Karpas-422 (cell line): ENCODE results near the gene RPAIN. TPM values are rescaled to one million over a fixed set of nuclear protein-coding genes. Genes with fewer than 3 reads are reported as not detected.

Experiments used
- DNase-seq: peaks from one replicate; pipeline ENCODE4 v3.0.0-alpha.2; 2015
- H2AFZ ChIP-seq: fragments of 200-600 bp; sonication (generic); 2 replicates; pipeline ENCODE4 v1.6.1; 2014; ENCODE audit warnings: antibody characterized with exemption, low read length, mixed read lengths
- H3K27ac ChIP-seq: fragments of 200-600 bp; sonication (generic); 2 replicates; pipeline ENCODE4 v1.5.1; 2014; ENCODE audit warnings: mild to moderate bottlenecking, low read length, moderate library complexity
- H3K27me3 ChIP-seq: fragments of 200-600 bp; sonication (generic); 2 replicates; pipeline ENCODE4 v1.6.1; 2014; ENCODE audit warnings: low read length, mixed read lengths
- H3K36me3 ChIP-seq: fragments of 200-600 bp; sonication (generic); 2 replicates; pipeline ENCODE4 v1.6.1; 2014; ENCODE audit warnings: low read length, mixed read lengths; ENCODE audit not compliant: insufficient read depth
- H3K4me1 ChIP-seq: fragments of 200-600 bp; sonication (generic); 2 replicates; pipeline ENCODE4 v1.6.1; 2014; ENCODE audit warnings: mild to moderate bottlenecking, low read length, mixed read lengths
- H3K4me2 ChIP-seq: fragments of 200-600 bp; sonication (generic); 2 replicates; pipeline ENCODE4 v1.6.1; 2014; ENCODE audit warnings: low read length, low read depth, mild to moderate bottlenecking; ENCODE audit not compliant: poor library complexity, severe bottlenecking
- H3K4me3 ChIP-seq: fragments of 200-600 bp; sonication (generic); 2 replicates; pipeline ENCODE4 v1.5.1; 2014; ENCODE audit warnings: mild to moderate bottlenecking, antibody characterized with exemption, low read length, mixed read lengths
- H3K79me2 ChIP-seq: fragments of 200-600 bp; sonication (generic); 2 replicates; pipeline ENCODE4 v1.6.1; 2014; ENCODE audit warnings: mild to moderate bottlenecking, low read length, mixed read lengths
- H3K9ac ChIP-seq: fragments of 200-600 bp; sonication (generic); 2 replicates; pipeline ENCODE4 v1.6.0; 2014; ENCODE audit warnings: low read length
- H3K9me2 ChIP-seq: fragments of 200-600 bp; sonication (generic), shearing (Covaris generic); replicated peaks from 2 replicates; pipeline ENCODE4 v1.6.0; 2014; ENCODE audit warnings: mild to moderate bottlenecking, low read length, moderate library complexity; ENCODE audit not compliant: insufficient read depth
- H3K9me3 ChIP-seq: fragments of 300-700, 200-600 bp; sonication (generic); 2 replicates; pipeline ENCODE4 v1.6.1; 2014; ENCODE audit warnings: low read length, mixed read lengths
- H4K20me1 ChIP-seq: fragments of 200-600 bp; sonication (generic); 2 replicates; pipeline ENCODE4 v1.6.1; 2014; ENCODE audit warnings: mild to moderate bottlenecking, antibody characterized with exemption, low read length, low read depth; ENCODE audit not compliant: insufficient read depth
- total RNA-seq: library from RNA; depleted of rRNA; stranded (reverse); fragments of >200 nt; shearing (Covaris generic); gene quantifications from 2 replicates; pipeline ENCODE4 v1.2.3, GENCODE V29; 2014; ENCODE audit warnings: low replicate concordance

Gene RPAIN
- total RNA-seq, 1 experiment from 2014 or later: 67.5 TPM

DNA sequence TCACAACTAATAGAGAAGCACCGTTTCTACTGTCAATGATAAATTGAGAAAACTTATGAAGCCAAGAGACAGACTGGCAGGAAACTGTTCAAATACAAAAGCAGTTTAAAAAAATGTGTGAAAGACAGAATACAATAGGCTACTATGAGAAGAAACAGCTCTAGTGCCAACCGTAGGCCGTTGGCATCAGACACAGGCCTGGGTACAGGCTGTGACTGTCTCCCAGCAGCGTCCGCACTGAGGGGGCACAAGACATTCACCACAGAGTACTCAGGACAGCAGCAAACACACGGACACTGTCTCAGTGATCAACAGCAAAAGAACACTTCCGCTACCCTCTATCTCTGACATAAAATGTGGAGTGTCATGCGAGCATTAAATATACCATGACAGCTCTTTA lies 26.8 kb downstream of the RPAIN start:
- peaks cover 50% of the 10 kb centered on the region; the same call in 1 of the 2 replicates for H3K36me3 ChIP-seq
- H3K9me3 ChIP-seq: no peaks in the 10 kb centered on the region
- DNase-seq: no peak
- H3K9me2 ChIP-seq: no peaks in the 10 kb centered on the region
- H3K4me2 ChIP-seq: no peak overlapping the region
- no peaks in the 10 kb centered on the region for H3K4me1 ChIP-seq
- H3K4me3 ChIP-seq: no peak overlapping the region
- H4K20me1 ChIP-seq: 0 out of 2 replicates have a peak, but pooled peaks cover 2% of the 10 kb centered on the region
- H3K9ac ChIP-seq: no peak overlapping the region
- H3K27ac ChIP-seq: no peak overlapping the region
- peaks cover 44% of the 10 kb centered on the region for H3K79me2 ChIP-seq
- H3K27me3 ChIP-seq: no peaks in the 10 kb centered on the region
- no peak overlapping the region for H2AFZ ChIP-seq

- Histone ChIP-seq H4K20me1 (peaks cover 13% of the 10 kb centered on the region; the same call in 1 of the 2 replicates), H3K9me2 (no peaks in the 10 kb centered on the region), H3K4me3 (no peak overlapping the region), H3K27me3 (no peaks in the 10 kb centered on the region), H3K9ac (no peak overlapping the region), H3K36me3 (peaks cover 27% of the 10 kb centered on the region), H3K9me3 (no peaks in the 10 kb centered on the region), H3K27ac (no peak overlapping the region), H3K79me2 (peaks cover 73% of the 10 kb centered on the region), H3K4me2 (peak overlapping the region; percentile 80), H3K4me1 (peaks cover 23% of the 10 kb centered on the region), H2AFZ (no peak overlapping the region)
- DNase-seq: no peak
Measured at GRCh38 chr17:5464717-5465507, 44.9 kb downstream of the RPAIN start.

DNA sequence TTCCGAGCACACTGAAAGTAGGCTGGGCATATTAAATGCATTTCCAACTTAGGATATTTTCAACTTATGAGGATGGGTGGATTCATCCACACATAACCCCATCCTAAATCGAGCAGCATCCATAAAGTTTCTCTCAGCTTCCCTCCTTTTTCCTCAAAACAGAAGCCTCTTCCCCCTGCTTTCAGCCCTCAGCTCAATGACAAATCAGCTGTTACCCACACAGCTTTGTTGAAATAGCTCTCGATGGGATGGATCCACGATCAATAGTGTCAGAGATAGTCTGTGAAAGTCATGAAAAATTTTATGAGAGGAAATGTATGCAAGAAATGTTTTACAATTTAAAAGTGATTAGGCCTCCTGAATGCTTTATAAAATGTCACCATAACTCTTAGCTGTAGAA lies 46.3 kb downstream of the RPAIN start:
- H3K4me2 ChIP-seq: peak overlapping the region; percentile 80
- no peak overlapping the region for H3K27ac ChIP-seq
- peak overlapping the region; percentile 91 for H3K4me3 ChIP-seq
- H4K20me1 ChIP-seq: peaks cover 13% of the 10 kb centered on the region; the same call in 1 of the 2 replicates
- H3K36me3 ChIP-seq: peaks cover 27% of the 10 kb centered on the region
- no peaks in the 10 kb centered on the region for H3K9me2 ChIP-seq
- DNase-seq: no peak
- peaks cover 68% of the 10 kb centered on the region for H3K79me2 ChIP-seq
- H3K9ac ChIP-seq: peak overlapping the region; percentile 93
- H2AFZ ChIP-seq: no peak overlapping the region
- no peaks in the 10 kb centered on the region for H3K9me3 ChIP-seq
- H3K4me1 ChIP-seq: peaks cover 23% of the 10 kb centered on the region
- no peaks in the 10 kb centered on the region for H3K27me3 ChIP-seq

GRCh38 chr17:5467416-5467815 lies 47.4 kb downstream of the RPAIN start:
- H3K27me3 ChIP-seq: no peaks in the 10 kb centered on the region
- peaks cover 10% of the 10 kb centered on the region; the same call in 1 of the 2 replicates for H4K20me1 ChIP-seq
- H3K36me3 ChIP-seq: peaks cover 23% of the 10 kb centered on the region
- H3K4me1 ChIP-seq: peaks cover 23% of the 10 kb centered on the region
- peak overlapping the region; percentile 93 for H3K9ac ChIP-seq
- DNase-seq: no peak
- peaks cover 63% of the 10 kb centered on the region for H3K79me2 ChIP-seq
- no peak overlapping the region for H2AFZ ChIP-seq
- no peaks in the 10 kb centered on the region for H3K9me2 ChIP-seq
- no peaks in the 10 kb centered on the region for H3K9me3 ChIP-seq
- peak overlapping the region; percentile 61; the same call in 1 of the 2 replicates for H3K27ac ChIP-seq
- peak overlapping the region; percentile 80 for H3K4me2 ChIP-seq
- H3K4me3 ChIP-seq: peak overlapping the region; percentile 91

- peak overlapping the region; percentile 80 for H3K4me2 ChIP-seq
- H3K4me3 ChIP-seq: peak overlapping the region; percentile 91
- peaks cover 8% of the 10 kb centered on the region; the same call in 1 of the 2 replicates for H4K20me1 ChIP-seq
- no peaks in the 10 kb centered on the region for H3K9me3 ChIP-seq
- H3K9ac ChIP-seq: peak overlapping the region; percentile 93
- H3K4me1 ChIP-seq: peaks cover 23% of the 10 kb centered on the region
- peaks cover 16% of the 10 kb centered on the region for H3K36me3 ChIP-seq
- peak; percentile 66 for DNase-seq
- H3K27ac ChIP-seq: peak overlapping the region; percentile 61
- peaks cover 57% of the 10 kb centered on the region for H3K79me2 ChIP-seq
- no peaks in the 10 kb centered on the region for H3K27me3 ChIP-seq
- H2AFZ ChIP-seq: peak overlapping the region; percentile 17; the same call in 1 of the 2 replicates
- no peaks in the 10 kb centered on the region for H3K9me2 ChIP-seq
Measured at GRCh38 chr17:5468075-5468473, 48.1 kb downstream of the RPAIN start.

GRCh38 chr17:5472511-5472910 lies 52.5 kb downstream of the RPAIN start:
- peaks cover 22% of the 10 kb centered on the region for H3K79me2 ChIP-seq
- no peaks in the 10 kb centered on the region for H4K20me1 ChIP-seq
- DNase-seq: no peak
- H3K9me3 ChIP-seq: no peaks in the 10 kb centered on the region
- no peak overlapping the region for H3K27ac ChIP-seq
- H3K9me2 ChIP-seq: no peaks in the 10 kb centered on the region
- H3K4me3 ChIP-seq: no peak overlapping the region
- H3K4me1 ChIP-seq: no peaks in the 10 kb centered on the region
- no peak overlapping the region for H2AFZ ChIP-seq
- H3K36me3 ChIP-seq: peaks cover 19% of the 10 kb centered on the region; the same call in 1 of the 2 replicates
- no peaks in the 10 kb centered on the region for H3K27me3 ChIP-seq
- H3K9ac ChIP-seq: no peak overlapping the region
- H3K4me2 ChIP-seq: no peak overlapping the region

DNA sequence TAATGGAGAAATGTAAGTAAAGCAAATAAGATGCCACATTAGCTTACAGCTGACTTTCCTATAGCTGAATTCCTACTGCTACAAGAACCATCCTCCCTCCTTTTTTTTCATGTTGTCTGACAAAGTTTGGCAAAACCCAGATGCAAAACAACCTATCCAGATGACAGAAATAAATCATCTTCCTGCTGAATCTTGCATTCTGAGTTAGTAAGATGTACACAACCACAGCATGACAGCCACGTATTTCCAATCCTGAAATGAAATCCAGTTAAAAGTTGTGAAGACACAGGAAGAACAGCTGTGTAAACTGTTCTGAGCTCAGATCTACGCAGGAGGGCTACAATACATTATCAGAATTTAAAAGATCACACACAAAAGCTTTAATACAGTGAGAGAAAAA lies 53.9 kb downstream of the RPAIN start:
- Histone ChIP-seq H3K27me3 (no peaks in the 10 kb centered on the region), H3K36me3 (peaks cover 32% of the 10 kb centered on the region; the same call in 1 of the 2 replicates), H3K27ac (no peak overlapping the region), H3K4me1 (no peaks in the 10 kb centered on the region), H3K4me2 (no peak overlapping the region), H4K20me1 (no peaks in the 10 kb centered on the region), H3K79me2 (peaks cover 19% of the 10 kb centered on the region), H3K4me3 (no peak overlapping the region), H3K9me2 (no peaks in the 10 kb centered on the region), H3K9me3 (no peaks in the 10 kb centered on the region), H3K9ac (no peak overlapping the region), H2AFZ (no peak overlapping the region)
- DNase-seq: no peak

DNA sequence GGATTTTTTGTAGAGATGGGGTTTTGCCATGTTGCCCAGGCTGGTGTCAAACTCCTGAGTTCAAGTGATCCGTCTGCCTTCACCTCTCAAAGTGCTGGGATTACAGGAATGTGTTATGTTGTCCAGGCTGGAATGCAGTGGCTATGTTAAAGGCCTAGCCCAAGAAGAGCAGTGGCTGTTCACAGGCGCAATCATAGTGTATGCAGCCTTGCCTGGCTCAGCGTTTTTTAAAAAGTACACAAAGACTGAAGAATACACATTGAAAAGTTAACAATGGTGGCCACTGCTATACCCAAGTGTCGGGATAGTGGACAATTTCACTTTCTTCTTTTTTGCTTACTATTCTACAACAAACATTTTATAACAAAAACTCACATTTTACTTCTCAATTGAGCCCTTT lies 59.0 kb downstream of the RPAIN start:
- Histone ChIP-seq H3K9me3 (no peaks in the 10 kb centered on the region), H2AFZ (no peak overlapping the region), H3K27me3 (no peaks in the 10 kb centered on the region), H3K36me3 (peaks cover 70% of the 10 kb centered on the region), H3K9ac (no peak overlapping the region), H3K9me2 (no peaks in the 10 kb centered on the region), H3K27ac (no peak overlapping the region), H3K4me3 (no peak overlapping the region), H3K79me2 (peaks cover 60% of the 10 kb centered on the region), H3K4me1 (no peaks in the 10 kb centered on the region), H4K20me1 (no peaks in the 10 kb centered on the region), H3K4me2 (no peak overlapping the region)
- DNase-seq: no peak
